GM18873 (cell line): Measurements from ENCODE around the gene NRP2.

Source experiments
- ATAC-seq: cut with Tn5 transposase; IDR thresholded peaks from one replicate; pipeline ENCODE4 v1.9.1; 2021; ENCODE audit warnings: mild to moderate bottlenecking, moderate library complexity, moderate number of reproducible peaks; ENCODE audit not compliant: unreplicated experiment, low FRiP score

The NRP2 gene

GRCh38 chr2:205786976-205787375 lies 104.7 kb downstream of the NRP2 start:
- ATAC-seq: no peak

- no peak for ATAC-seq
Measured at GRCh38 chr2:205787761-205788160, 105.5 kb downstream of the NRP2 start.

- ATAC-seq: no peak
Measured at GRCh38 chr2:205789906-205790305, 107.6 kb downstream of the NRP2 start.

GRCh38 chr2:205792908-205793307 lies 110.6 kb downstream of the NRP2 start:
- ATAC-seq: no peak

DNA sequence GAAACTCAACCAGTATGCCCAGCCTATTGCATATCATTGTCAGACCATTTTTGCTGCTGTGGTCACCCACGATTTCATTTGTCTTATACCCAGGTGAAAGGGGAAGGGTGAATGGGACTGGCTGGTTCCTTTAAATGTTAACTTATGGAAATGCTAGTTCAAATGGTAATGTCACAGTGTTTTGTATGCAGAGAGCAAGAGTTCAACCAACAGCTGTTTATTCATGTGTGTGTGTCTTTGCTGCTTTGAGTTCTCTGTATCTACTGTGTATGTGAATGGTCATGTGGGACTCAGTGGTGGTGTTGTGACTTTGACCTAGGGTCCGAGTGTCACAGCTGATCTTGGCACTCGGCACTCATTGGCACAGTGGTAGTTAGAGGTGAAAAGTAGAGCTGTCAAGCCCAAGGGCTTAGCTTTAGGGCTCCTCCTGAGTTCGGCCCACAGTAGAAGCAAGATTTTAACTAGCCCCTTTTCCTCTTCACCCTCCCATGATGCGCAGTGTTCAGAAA lies 114.6 kb downstream of the NRP2 start:
- no peak for ATAC-seq

DNA sequence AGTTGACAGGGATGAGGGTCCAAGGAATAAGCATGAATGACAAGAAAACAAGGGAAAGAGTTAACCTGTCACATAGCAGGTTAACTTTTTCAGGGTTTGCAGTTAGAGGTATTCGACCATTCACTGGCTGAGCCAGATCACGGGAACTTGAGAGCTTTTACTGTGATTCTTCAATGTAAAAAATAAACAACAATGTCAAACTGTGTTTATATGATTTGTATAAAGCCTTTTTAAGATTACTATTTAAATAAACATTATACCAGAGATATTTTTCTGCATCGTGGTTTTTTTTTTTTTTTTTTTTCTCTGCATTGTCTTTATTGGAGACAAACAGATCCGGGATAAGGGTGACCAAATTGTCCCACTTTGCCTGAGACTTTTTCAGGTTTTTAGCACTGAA lies 115.6 kb downstream of the NRP2 start:
- ATAC-seq: no peak

GRCh38 chr2:205800224-205800623 lies 117.9 kb downstream of the NRP2 start:
- ATAC-seq: no peak

DNA sequence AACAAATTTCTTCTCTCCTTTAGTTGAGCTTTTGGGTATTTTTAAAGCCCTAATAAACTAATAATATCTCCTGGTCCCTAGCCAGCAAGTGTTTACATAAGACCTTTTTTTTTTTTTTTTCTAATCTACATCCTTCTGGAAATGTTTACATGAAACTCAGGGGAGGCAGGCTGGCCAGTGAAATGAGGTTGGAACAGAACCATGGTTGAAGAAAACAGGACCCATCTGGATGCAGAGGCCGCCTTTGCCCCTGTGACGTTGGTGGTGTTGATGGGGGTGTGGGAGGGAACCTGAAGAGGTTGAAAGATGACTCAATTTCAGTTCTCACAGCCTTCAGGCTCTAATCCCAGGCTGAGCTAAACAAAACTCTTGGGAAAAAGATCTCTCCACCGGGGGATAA lies 118.5 kb downstream of the NRP2 start:
- ATAC-seq: no peak

DNA sequence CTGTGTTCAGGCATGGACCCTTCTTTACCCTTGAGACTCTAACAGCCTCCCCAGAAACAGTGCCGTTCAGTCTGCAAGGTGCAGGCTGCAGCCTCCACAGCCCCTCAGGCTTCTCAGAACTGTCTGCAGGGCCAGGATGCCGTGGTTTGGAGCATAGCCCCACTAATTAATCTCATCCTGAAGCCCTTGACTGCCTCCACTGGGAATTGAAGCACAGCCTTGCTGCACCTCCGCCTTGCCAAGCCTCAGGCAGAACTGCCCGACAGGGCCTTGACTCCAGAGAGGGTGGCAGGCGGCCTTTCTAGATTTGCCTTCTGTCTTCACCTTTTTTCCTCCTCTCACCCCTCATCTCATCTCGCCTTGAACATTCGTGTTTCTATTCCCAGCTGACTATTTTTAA lies 119.8 kb downstream of the NRP2 start:
- ATAC-seq: no peak

DNA sequence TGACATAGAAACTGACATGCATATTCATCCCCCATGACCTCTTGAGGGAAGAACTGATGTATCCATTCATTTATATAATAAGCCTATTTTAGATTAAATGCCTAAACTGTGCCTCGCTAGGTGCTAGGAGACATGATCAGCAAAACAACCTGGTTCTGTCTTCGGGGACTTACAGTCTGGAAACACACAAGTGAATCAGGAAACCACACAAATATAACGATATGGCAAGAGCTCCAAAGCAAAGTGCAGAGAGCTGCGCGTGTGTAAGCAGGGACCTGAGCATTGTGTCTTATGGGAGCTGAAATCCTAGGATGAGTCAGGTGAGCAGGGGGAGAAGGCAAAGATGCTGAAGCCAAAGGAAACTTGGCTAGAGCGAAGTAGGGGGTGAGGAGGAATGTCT lies 120.6 kb downstream of the NRP2 start:
- ATAC-seq: no peak

- no peak for ATAC-seq
Measured at GRCh38 chr2:205803500-205803899, 121.2 kb downstream of the NRP2 start.

GRCh38 chr2:205805136-205805535 lies 122.8 kb downstream of the NRP2 start:
- no peak for ATAC-seq

GRCh38 chr2:205806143-205806905 lies 124.0 kb downstream of the NRP2 start:
- ATAC-seq: no peak

DNA sequence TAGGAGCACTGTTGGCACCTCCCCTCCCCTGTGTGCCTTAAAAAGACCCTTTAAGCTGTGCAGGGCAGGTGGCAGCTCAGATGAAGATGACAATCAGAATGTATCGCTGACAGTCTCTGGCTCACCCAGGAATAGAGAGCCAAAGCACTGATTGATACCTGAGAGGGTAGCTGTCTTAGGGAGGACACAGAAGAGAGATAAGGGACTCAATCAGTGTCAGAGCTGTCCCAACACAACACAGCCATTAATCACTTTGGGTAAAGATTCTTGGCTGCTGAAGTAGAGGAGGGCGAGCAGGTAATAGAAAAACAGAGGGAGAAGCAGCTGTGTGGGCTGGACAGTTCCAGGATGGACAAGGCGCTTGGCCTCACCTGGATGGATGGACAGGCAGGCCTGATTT lies 124.9 kb downstream of the NRP2 start:
- no peak for ATAC-seq

- ATAC-seq: no peak
Measured at GRCh38 chr2:205807758-205808157, 125.5 kb downstream of the NRP2 start.

DNA sequence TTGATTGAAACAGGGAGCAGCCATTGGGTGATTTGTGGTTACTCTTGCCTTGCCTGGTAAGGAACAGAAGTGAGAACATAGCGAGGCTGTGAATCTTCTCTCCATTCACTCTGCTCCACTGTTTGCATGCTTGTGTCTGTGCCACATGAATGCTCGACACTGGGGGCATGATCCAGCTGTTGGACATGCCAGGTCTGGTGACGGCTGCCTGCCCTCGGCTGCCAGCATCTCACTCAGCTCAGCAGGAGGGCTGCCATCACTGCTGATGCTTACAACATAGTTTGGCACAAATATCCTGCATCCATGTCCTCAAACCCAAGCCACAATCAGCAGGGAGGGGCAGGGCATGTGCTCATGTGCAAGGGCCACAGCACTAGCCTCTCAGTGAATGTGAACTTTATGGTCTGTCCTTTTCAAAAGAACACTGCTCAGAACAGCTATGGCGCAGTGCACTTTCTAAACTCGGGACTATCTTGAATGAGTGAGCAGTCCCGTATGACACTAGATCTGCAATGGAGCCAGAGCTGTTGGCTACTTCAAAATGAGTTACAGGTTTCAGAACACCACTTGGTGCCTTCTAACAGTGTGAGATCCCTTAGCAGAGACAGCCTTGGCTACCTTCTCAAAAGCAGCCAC lies 126.3 kb downstream of the NRP2 start:
- ATAC-seq: no peak

DNA sequence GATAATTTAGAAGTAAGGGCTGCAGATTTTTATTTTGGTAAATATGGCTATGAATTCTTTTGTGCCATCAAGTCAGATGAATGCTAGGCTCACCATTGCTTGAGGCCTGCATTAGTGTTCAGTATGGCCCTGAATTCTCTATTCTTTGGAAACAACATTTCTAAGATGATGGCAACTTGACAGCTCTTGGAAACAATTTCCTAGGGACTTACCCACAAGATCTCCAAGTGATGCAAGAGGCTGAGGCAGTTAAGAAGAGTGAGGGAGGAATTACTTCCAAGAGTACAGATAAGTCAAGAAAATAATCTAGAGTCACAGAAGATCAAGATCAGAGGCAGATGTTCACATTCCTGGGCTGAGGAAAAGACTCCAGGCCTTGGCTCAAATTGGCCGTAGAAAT lies 129.1 kb downstream of the NRP2 start:
- ATAC-seq: no peak

- no peak for ATAC-seq
Measured at GRCh38 chr2:205814039-205814364, 131.7 kb downstream of the NRP2 start.

- no peak for ATAC-seq
Measured at GRCh38 chr2:205815673-205816072, 133.4 kb downstream of the NRP2 start.

DNA sequence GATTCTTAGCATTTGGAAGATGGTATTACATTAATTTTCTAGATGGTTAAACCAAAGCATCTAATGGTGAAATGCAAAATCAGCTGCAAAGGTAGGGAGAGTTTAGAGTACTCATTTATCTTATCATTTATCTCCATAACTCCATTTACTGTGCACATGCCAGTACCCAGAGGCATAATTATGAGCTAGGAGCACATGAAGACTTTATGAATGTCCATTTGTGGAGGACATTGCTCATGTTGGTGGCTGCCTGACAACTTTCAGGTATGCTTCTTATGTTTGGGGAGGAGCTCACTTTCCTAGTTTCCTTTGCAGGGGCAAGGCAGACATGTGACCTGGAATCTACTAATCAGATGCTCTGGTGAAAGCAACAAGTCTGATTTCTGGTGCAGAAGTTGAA lies 134.0 kb downstream of the NRP2 start:
- no peak for ATAC-seq

DNA sequence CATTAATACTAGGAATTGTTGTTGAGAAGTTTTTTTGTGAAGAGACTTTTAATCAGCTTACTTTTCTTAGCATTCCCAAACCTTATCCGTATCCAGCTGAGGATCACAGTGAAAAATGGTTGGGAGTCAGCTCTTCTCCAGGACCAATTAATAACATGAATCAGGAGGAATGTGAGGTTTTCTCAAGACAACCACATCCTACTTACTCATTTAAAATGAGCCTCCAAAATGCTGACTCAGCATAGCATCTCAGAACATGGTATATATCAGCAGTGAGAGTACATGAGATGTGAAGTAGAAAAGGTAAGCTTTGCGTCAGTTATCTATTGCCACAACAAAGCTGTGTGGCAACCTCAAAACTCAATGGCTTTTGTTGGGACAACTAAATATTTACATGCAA lies 140.3 kb downstream of the NRP2 start:
- no peak for ATAC-seq

- no peak for ATAC-seq
Measured at GRCh38 chr2:205827809-205828365, 145.6 kb downstream of the NRP2 start.
